WTC11 (cell line): ENCODE measurements around the gene KCNMA1. TPM values are rescaled to one million over a fixed set of nuclear protein-coding genes. Genes with fewer than 3 reads are reported as not detected.

Experiments
- ATAC-seq: fragments of 200-7000 bp; cut with Tn5 transposase; 2 replicates; pipeline ENCODE4 v1.10.0; 2021; ENCODE audit warnings: mild to moderate bottlenecking, moderate library complexity
- CTCF ChIA-PET: fragments of 300-600 bp; sonication (Branson Sonifier 250); formaldehyde crosslinking; loops from one replicate; lab custom pipeline; 2021; ENCODE audit warnings: antibody characterized with exemption; lab: Charles Lee
- POLR2A ChIA-PET: fragments of 350-600 bp; sonication (Branson Sonifier 250); formaldehyde crosslinking; loops from one replicate; lab custom pipeline; 2021; ENCODE audit warnings: antibody characterized with exemption; lab: Charles Lee
- DNase-seq: peaks from one replicate; pipeline ENCODE4 v3.0.0; 2021; ENCODE audit warnings: low spot score
- H3K27ac Mint-ChIP-seq: 2 replicates; pipeline ENCODE4 v1.8.0; 2021; ENCODE audit warnings: mixed read lengths
- H3K27me3 Mint-ChIP-seq: 2 replicates; pipeline ENCODE4 v1.8.0; 2021; ENCODE audit warnings: low read depth, mild to moderate bottlenecking, moderate library complexity, mixed read lengths
- H3K36me3 Mint-ChIP-seq: 2 replicates; pipeline ENCODE4 v1.8.0; 2021; ENCODE audit warnings: mixed read lengths
- H3K4me1 Mint-ChIP-seq: 2 replicates; pipeline ENCODE4 v1.8.0; 2022; ENCODE audit warnings: mixed read lengths
- H3K4me3 Mint-ChIP-seq: 2 replicates; pipeline ENCODE4 v1.8.0; 2021; ENCODE audit warnings: mild to moderate bottlenecking, moderate library complexity, mixed read lengths
- H3K9me3 Mint-ChIP-seq: 2 replicates; pipeline ENCODE4 v1.8.0; 2021; ENCODE audit warnings: mixed read lengths
- ATF1 ChIP-seq: sonication (generic); formaldehyde crosslinking; IDR thresholded peaks from 2 replicates; pipeline ENCODE4 v1.8.1; 2023; ENCODE audit warnings: mild to moderate bottlenecking, moderate library complexity, missing genetic modification reagents
- CREM ChIP-seq: sonication (generic); formaldehyde crosslinking; IDR thresholded peaks from 2 replicates; pipeline ENCODE4 v1.8.1; 2022; ENCODE audit warnings: mild to moderate bottlenecking, missing genetic modification reagents, moderate library complexity
- E2F5 ChIP-seq: sonication (generic); formaldehyde crosslinking; IDR thresholded peaks from 2 replicates; pipeline ENCODE4 v1.8.1; 2022; ENCODE audit warnings: mild to moderate bottlenecking, moderate library complexity, missing genetic modification reagents
- ELF4 ChIP-seq: sonication (generic); formaldehyde crosslinking; IDR thresholded peaks from 2 replicates; pipeline ENCODE4 v1.8.1; 2022; ENCODE audit warnings: low read depth, mild to moderate bottlenecking, moderate library complexity, missing genetic modification reagents
- EMX1 ChIP-seq: fragments of 250-450 bp; sonication (Bioruptor Pico); IDR thresholded peaks from 2 replicates; pipeline ENCODE4 v1.8.0; 2021; ENCODE audit warnings: mild to moderate bottlenecking
- ETV6 ChIP-seq: sonication (generic); formaldehyde crosslinking; IDR thresholded peaks from 2 replicates; pipeline ENCODE4 v1.8.1; 2022; ENCODE audit warnings: mild to moderate bottlenecking, missing genetic modification reagents
- FOXK1 ChIP-seq: sonication (generic); formaldehyde crosslinking; IDR thresholded peaks from 2 replicates; pipeline ENCODE4 v1.8.0; 2022; ENCODE audit warnings: mild to moderate bottlenecking, moderate library complexity, missing genetic modification reagents
- GRHL2 ChIP-seq: fragments of 250-450 bp; sonication (Bioruptor Pico); IDR thresholded peaks from 2 replicates; pipeline ENCODE4 v1.8.0; 2022; ENCODE audit warnings: mild to moderate bottlenecking, moderate library complexity; ENCODE audit not compliant: insufficient replicate concordance, severe bottlenecking
- JUN ChIP-seq: sonication (generic); formaldehyde crosslinking; IDR thresholded peaks from 2 replicates; pipeline ENCODE4 v1.8.0; 2023; ENCODE audit warnings: mild to moderate bottlenecking, missing genetic modification reagents
- NFYB ChIP-seq: sonication (generic); formaldehyde crosslinking; conservative IDR thresholded peaks from 2 replicates; pipeline ENCODE4 v1.8.0; 2022; ENCODE audit warnings: low read depth, missing genetic modification reagents
- OVOL2 ChIP-seq: fragments of 250-450 bp; sonication (Bioruptor Pico); IDR thresholded peaks from 2 replicates; pipeline ENCODE4 v1.9.0; 2021; ENCODE audit warnings: mild to moderate bottlenecking, borderline replicate concordance
- PRRX2 ChIP-seq: fragments of 250-450 bp; sonication (Bioruptor Pico); IDR thresholded peaks from 2 replicates; pipeline ENCODE4 v1.8.0; 2021; ENCODE audit warnings: mild to moderate bottlenecking
- RELA ChIP-seq: sonication (generic); formaldehyde crosslinking; IDR thresholded peaks from 2 replicates; pipeline ENCODE4 v1.8.1; 2022; ENCODE audit warnings: missing genetic modification reagents, mild to moderate bottlenecking, borderline replicate concordance
- TEAD1 ChIP-seq: sonication (generic); formaldehyde crosslinking; IDR thresholded peaks from 2 replicates; pipeline ENCODE4 v1.8.0; 2022; ENCODE audit warnings: mild to moderate bottlenecking, missing genetic modification reagents
- TEAD4 ChIP-seq: sonication (generic); formaldehyde crosslinking; IDR thresholded peaks from 2 replicates; pipeline ENCODE4 v1.8.0; 2022; ENCODE audit warnings: mild to moderate bottlenecking, missing genetic modification reagents
- USF2 ChIP-seq: sonication (generic); formaldehyde crosslinking; IDR thresholded peaks from 2 replicates; pipeline ENCODE4 v1.8.1; 2023; ENCODE audit warnings: mild to moderate bottlenecking, missing genetic modification reagents, moderate library complexity
- ZNF219 ChIP-seq: sonication (generic); formaldehyde crosslinking; IDR thresholded peaks from 2 replicates; pipeline ENCODE4 v1.8.0; 2023; ENCODE audit warnings: missing genetic modification reagents, mild to moderate bottlenecking, borderline replicate concordance
- ZNF232 ChIP-seq: sonication (generic); formaldehyde crosslinking; IDR thresholded peaks from 2 replicates; pipeline ENCODE4 v1.8.0; 2022; ENCODE audit warnings: mild to moderate bottlenecking, missing genetic modification reagents
- ZNF317 ChIP-seq: sonication (generic); formaldehyde crosslinking; IDR thresholded peaks from 2 replicates; pipeline ENCODE4 v1.8.1; 2023; ENCODE audit warnings: low read depth, mild to moderate bottlenecking, moderate library complexity, missing genetic modification reagents, borderline replicate concordance
- ZNF416 ChIP-seq: fragments of 250-450 bp; sonication (Bioruptor Pico); IDR thresholded peaks from 2 replicates; pipeline ENCODE4 v1.9.0; 2021; ENCODE audit warnings: mild to moderate bottlenecking, inconsistent platforms
- ZNF423 ChIP-seq: fragments of 250-450 bp; sonication (Bioruptor Pico); IDR thresholded peaks from 2 replicates; pipeline ENCODE4 v2.1.2; 2022; ENCODE audit warnings: mild to moderate bottlenecking, moderate library complexity
- ZNF425 ChIP-seq: fragments of 250-450 bp; sonication (Bioruptor Pico); conservative IDR thresholded peaks from 2 replicates; pipeline ENCODE4 v1.9.0; 2021; ENCODE audit warnings: mild to moderate bottlenecking
- total RNA-seq: library from RNA; stranded (reverse); gene quantifications from 3 replicates; pipeline ENCODE4 v1.2.3, GENCODE V29; 2021
- TF ChIP-seq, protein P1 (sequence below): sonication (generic); formaldehyde crosslinking; IDR thresholded peaks from 2 replicates; pipeline ENCODE4 v1.8.0; 2022; ENCODE audit warnings: mild to moderate bottlenecking, missing genetic modification reagents
- TF ChIP-seq, protein P2 (sequence below): sonication (generic); formaldehyde crosslinking; IDR thresholded peaks from 2 replicates; pipeline ENCODE4 v1.8.0; 2022; ENCODE audit warnings: mild to moderate bottlenecking, missing genetic modification reagents
- TF ChIP-seq, protein P3 (sequence below): sonication (generic); formaldehyde crosslinking; IDR thresholded peaks from 2 replicates; pipeline ENCODE4 v1.8.1; 2022; ENCODE audit warnings: low read depth, missing genetic modification reagents, borderline replicate concordance

KCNMA1 gene
- total RNA-seq, 1 experiment from 2014 or later = 7.3 TPM

- no peak for TF ChIP-seq TEAD4 (CRISPR knock-in tag)
- no peak for TF ChIP-seq USF2 (CRISPR knock-in tag)
- no peak for TF ChIP-seq ZNF423 (CRISPR knock-in tag)
- TF ChIP-seq CREM (CRISPR knock-in tag) = no peak
- TF ChIP-seq ZNF317 (CRISPR knock-in tag) = no peak
Observed at GRCh38 chr10:76937181-76937600, 700.4 kb downstream of the KCNMA1 start (continued).

DNA sequence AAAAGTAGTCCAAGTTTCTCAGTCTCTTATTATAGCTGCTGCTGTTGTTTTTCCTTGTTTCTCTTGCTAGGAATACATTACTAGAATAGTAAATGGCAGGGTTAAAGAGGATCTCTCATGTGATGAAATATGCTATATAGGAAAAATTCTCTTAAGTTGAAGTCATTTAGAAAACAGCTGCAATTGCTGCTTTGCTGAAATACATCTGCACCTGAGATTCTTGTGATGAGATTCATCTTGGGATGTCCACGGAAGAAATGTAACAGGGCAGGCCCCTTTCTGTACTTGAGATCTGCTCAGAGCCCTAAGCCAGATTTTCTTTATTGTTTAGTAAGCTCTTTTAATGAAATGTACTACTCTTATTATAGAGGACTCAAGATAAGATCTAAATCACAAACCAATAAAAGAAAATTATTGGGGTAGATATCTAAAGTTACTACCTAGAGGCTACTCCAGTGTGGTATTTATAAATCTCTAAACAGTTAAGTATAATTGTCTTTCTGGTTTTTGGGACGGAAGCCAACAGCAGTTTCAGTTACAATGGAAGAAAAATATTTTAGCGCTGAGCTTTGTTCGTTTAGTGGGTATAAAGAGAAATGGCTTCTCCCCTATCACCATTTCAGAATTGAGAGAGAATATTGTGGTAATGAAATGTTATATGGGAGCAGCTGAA, 701.5 kb downstream of the KCNMA1 start:
- no peaks in the 10 kb centered on the region for H3K27me3 Mint-ChIP-seq
- no peaks in the 10 kb centered on the region for H3K4me1 Mint-ChIP-seq
- DNase-seq (no peak), ATAC-seq (no peak)
- H3K27ac Mint-ChIP-seq = no peak overlapping the region
- TF ChIP-seq ATF1 = no peak
- TF ChIP-seq FOXK1 (CRISPR knock-in tag) = no peak
- TF ChIP-seq RELA (CRISPR knock-in tag) = no peak
- TF ChIP-seq, protein P1, sequence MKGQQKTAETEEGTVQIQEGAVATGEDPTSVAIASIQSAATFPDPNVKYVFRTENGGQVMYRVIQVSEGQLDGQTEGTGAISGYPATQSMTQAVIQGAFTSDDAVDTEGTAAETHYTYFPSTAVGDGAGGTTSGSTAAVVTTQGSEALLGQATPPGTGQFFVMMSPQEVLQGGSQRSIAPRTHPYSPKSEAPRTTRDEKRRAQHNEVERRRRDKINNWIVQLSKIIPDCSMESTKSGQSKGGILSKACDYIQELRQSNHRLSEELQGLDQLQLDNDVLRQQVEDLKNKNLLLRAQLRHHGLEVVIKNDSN (CRISPR knock-in tag) = no peak
- TF ChIP-seq ZNF219 (CRISPR knock-in tag) = no peak
- TF ChIP-seq, protein P2, sequence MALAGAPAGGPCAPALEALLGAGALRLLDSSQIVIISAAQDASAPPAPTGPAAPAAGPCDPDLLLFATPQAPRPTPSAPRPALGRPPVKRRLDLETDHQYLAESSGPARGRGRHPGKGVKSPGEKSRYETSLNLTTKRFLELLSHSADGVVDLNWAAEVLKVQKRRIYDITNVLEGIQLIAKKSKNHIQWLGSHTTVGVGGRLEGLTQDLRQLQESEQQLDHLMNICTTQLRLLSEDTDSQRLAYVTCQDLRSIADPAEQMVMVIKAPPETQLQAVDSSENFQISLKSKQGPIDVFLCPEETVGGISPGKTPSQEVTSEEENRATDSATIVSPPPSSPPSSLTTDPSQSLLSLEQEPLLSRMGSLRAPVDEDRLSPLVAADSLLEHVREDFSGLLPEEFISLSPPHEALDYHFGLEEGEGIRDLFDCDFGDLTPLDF = no peak
- no peak for TF ChIP-seq PRRX2 (CRISPR knock-in tag)
- no peak for TF ChIP-seq ELF4 (CRISPR knock-in tag)
- TF ChIP-seq JUN (CRISPR knock-in tag) = no peak
- no peak for TF ChIP-seq ZNF416
- TF ChIP-seq, protein P3, sequence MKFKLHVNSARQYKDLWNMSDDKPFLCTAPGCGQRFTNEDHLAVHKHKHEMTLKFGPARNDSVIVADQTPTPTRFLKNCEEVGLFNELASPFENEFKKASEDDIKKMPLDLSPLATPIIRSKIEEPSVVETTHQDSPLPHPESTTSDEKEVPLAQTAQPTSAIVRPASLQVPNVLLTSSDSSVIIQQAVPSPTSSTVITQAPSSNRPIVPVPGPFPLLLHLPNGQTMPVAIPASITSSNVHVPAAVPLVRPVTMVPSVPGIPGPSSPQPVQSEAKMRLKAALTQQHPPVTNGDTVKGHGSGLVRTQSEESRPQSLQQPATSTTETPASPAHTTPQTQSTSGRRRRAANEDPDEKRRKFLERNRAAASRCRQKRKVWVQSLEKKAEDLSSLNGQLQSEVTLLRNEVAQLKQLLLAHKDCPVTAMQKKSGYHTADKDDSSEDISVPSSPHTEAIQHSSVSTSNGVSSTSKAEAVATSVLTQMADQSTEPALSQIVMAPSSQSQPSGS (CRISPR knock-in tag) = no peak
- no peak for TF ChIP-seq EMX1 (CRISPR knock-in tag)
- TF ChIP-seq ZNF232 (CRISPR knock-in tag) = no peak
- no peak for TF ChIP-seq GRHL2 (CRISPR knock-in tag)
- no peaks in the 10 kb centered on the region for H3K36me3 Mint-ChIP-seq
- ChIA-PET POLR2A (no interaction called here), CTCF (no interaction called here)
- H3K9me3 Mint-ChIP-seq = no peaks in the 10 kb centered on the region; the same call in 1 of the 2 replicates
- H3K4me3 Mint-ChIP-seq = no peak overlapping the region

- Mint-ChIP-seq H3K27me3 (no peaks in the 10 kb centered on the region), H3K27ac (no peak overlapping the region)
- CTCF ChIA-PET = no interaction called here
Observed at GRCh38 chr10:76928565-76928964, 709.0 kb downstream of the KCNMA1 start.

More at GRCh38 chr10:76928565-76928964, 709.0 kb downstream of the KCNMA1 start:
- no peak for TF ChIP-seq NFYB (CRISPR knock-in tag)
- TF ChIP-seq ETV6 = no peak
- no peak for TF ChIP-seq E2F5 (CRISPR knock-in tag)
- TF ChIP-seq TEAD1 (CRISPR knock-in tag) = no peak
- no peak for TF ChIP-seq ZNF425
- no peak for TF ChIP-seq OVOL2
- no peak for TF ChIP-seq EMX1 (CRISPR knock-in tag)
- TF ChIP-seq ZNF416 = no peak
- DNase-seq (no peak), ATAC-seq (no peak)
- Mint-ChIP-seq H3K9me3 (peaks cover 11% of the 10 kb centered on the region), H3K36me3 (no peaks in the 10 kb centered on the region), H3K4me3 (no peak overlapping the region), H3K4me1 (peaks cover 25% of the 10 kb centered on the region)
- POLR2A ChIA-PET = no interaction called here
